GM12865 (cell line): ENCODE measurements around the gene USP24.

ENCODE experiments used
- DNase-seq: peaks from one replicate; pipeline ENCODE4 v3.0.0; 2010; ENCODE audit warnings: low read depth
- H3K4me3 ChIP-seq: 2 replicates; pipeline ENCODE4 v1.5.1; 2011; ENCODE audit warnings: mild to moderate bottlenecking, low read depth, low read length, control low read depth
- TF ChIP-seq, protein P1 (sequence below): IDR thresholded peaks from 2 replicates; pipeline ENCODE4 v1.5.1; 2011; ENCODE audit warnings: low read length, control low read depth, low read depth, inconsistent platforms; ENCODE audit not compliant: insufficient read depth; ENCODE audit errors: missing control alignments

The USP24 gene

DNA sequence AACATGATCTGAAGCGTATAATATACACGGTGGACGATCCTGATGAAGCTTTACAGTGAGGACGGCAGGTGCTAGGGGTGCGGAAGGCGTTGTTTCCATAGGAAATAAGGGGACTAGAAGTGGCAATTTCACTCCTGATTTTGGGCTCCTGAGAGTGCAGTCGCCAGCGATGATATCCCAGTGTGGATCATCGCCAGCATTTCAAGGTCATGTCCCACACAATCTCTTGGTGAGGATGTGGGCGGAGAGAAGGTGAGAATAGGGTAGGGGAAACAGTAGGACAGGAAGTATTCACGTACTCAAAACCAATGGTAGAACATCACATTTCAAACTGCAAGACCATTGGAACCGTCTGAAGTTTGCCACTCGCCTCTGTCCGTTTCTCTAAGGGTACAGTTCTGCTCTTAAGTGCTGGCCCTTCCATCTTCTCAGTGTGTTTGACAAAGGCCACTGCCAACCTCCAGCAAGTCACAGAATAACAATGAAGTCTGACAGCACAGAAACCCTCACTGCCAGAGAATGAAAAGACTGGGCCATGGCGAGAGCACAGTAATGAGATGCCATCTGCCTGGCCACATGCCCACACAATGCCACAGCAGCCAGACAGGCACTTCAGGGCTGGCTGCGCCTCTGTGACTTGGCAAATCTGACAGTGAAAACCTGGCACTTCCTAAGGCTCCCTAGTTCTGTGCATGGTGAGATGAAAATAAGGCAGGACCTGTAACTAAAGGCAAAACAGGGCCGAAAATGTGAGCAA is 148.0 kb downstream of the USP24 start:
- no peak for DNase-seq
- H3K4me3 ChIP-seq = no peak overlapping the region
- TF ChIP-seq, protein P1, sequence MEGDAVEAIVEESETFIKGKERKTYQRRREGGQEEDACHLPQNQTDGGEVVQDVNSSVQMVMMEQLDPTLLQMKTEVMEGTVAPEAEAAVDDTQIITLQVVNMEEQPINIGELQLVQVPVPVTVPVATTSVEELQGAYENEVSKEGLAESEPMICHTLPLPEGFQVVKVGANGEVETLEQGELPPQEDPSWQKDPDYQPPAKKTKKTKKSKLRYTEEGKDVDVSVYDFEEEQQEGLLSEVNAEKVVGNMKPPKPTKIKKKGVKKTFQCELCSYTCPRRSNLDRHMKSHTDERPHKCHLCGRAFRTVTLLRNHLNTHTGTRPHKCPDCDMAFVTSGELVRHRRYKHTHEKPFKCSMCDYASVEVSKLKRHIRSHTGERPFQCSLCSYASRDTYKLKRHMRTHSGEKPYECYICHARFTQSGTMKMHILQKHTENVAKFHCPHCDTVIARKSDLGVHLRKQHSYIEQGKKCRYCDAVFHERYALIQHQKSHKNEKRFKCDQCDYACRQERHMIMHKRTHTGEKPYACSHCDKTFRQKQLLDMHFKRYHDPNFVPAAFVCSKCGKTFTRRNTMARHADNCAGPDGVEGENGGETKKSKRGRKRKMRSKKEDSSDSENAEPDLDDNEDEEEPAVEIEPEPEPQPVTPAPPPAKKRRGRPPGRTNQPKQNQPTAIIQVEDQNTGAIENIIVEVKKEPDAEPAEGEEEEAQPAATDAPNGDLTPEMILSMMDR = no peak

DNA sequence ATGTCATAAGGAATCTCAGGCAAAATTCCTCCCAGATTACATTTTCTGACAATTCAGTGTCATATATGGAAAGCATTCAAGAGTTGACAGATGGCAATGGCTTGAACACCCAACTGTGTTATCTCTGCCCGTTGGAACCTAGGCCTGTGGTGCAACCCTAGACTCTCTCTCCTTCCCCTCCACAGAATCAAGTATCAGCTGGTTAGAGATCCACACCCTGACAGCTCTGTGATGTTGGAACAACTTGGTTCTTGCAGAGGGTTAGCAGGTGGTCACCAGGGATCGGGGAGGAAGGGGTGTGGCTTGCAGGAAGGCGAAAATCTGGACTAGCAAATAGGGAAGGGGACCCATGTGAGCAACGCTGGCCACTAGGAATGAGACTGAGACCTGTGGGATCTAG is 149.5 kb downstream of the USP24 start:
- H3K4me3 ChIP-seq = no peak overlapping the region
- TF ChIP-seq, protein P1 = no peak
- no peak for DNase-seq

DNA sequence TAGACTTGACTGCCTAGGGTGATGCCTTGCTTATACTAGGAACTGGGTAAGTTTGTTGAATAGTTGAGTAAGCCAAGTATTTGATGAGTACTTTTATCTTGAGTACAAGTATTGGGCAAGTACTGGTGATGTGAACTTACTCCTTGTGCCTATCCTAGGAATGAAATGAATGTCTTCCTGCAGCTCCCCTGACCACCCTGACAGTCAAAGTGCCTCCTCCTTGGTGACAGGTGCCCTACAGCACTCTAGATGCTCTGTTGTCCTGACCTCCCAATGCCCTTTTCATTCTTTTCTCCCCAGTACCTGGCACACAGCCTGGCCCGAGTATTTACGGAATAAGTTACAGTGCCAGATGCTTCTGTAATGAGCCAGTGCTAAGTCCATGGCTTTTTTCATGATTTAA is 150.3 kb downstream of the USP24 start:
- no peak overlapping the region for H3K4me3 ChIP-seq
- TF ChIP-seq, protein P1 = no peak
- DNase-seq = no peak

DNA sequence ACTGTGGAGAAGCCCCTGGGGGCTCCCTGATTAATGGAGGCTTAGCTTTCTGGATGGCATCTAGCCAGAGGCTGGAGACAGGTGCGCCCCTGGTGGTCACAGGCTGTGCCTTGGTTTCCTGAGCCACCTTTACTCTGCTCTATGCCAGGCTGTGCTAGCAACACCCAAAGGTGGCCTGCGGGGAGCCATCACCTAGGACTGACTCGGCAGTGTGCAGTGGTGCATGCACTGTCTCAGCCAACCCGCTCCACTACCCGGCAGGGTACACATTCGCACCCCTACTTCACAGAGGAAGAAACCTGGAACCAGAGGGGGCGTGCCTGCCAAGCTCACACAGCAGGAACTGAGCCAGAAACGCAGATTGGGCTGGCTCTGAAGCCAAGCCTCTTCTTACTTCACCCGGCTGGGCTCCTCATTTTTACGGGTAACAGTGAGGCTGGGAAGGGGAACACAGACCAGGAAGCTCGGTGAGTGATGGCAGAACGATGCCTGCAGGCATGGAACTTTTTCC is 151.0 kb downstream of the USP24 start:
- no peak overlapping the region for H3K4me3 ChIP-seq
- peak; percentile 28 for DNase-seq
- TF ChIP-seq, protein P1 = peak; percentile 61

DNA sequence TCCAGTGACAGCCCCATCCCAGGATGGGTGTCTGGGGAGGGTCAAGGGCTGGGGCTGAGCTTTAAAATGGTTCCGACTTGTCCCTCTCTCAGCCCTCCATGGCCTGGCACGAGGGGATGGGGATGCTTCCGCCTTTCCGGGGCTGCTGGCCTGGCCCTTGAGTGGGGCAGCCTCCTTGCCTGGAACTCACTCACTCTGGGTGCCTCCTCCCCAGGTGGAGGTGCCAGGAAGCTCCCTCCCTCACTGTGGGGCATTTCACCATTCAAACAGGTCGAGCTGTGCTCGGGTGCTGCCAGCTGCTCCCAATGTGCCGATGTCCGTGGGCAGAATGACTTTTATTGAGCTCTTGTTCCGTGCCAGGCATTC is 151.6 kb downstream of the USP24 start:
- no peak for DNase-seq
- TF ChIP-seq, protein P1 = no peak
- no peak overlapping the region for H3K4me3 ChIP-seq

DNA sequence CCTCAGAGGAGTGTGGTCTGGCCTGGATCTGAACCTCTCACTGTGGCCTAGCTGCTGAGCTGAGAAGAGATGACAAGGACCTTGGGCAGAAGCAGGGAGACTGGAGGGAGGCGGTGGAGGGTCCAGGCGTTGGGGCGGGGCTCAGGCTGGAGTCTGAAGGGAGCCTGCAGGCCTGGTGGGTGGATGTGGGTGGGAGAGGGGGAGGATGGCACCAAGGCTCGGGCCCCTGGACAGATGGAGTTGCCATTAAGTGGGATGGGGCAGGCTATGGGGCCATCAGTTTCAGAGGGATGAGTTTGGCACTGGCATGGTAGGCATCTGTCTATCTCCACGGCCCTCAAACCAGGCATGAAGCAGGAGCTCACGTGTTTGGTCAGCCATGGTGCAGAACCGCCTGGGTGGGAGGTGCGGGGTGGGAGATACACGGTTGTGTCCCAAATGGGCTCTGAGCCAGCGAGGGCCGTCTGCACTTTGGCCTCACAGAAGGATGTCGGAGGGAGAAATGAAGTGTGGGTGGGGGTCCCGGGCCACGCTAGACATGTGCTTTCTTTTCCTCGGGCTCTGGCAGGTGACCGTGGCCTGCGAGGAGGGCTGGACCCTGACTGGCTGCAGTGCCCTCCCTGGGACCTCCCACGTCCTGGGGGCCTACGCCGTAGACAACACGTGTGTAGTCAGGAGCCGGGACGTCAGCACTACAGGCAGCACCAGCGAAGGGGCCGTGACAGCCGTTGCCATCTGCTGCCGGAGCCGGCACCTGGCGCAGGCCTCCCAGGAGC is 152.2 kb downstream of the USP24 start:
- TF ChIP-seq, protein P1 = no peak
- no peak for DNase-seq
- H3K4me3 ChIP-seq = no peak overlapping the region
